GM19043 (cell line): ENCODE measurements around the gene PSAP.

ENCODE experiments used
- ATAC-seq: cut with Tn5 transposase; IDR thresholded peaks from one replicate; pipeline ENCODE4 v1.9.1; 2021; ENCODE audit warnings: low read depth; ENCODE audit not compliant: unreplicated experiment

The PSAP gene

GRCh38 chr10:71812016-71812912, 38.8 kb downstream of the PSAP start:
- no peak for ATAC-seq

- no peak for ATAC-seq
Measured at GRCh38 chr10:71811351-71811750, 39.7 kb downstream of the PSAP start.

DNA sequence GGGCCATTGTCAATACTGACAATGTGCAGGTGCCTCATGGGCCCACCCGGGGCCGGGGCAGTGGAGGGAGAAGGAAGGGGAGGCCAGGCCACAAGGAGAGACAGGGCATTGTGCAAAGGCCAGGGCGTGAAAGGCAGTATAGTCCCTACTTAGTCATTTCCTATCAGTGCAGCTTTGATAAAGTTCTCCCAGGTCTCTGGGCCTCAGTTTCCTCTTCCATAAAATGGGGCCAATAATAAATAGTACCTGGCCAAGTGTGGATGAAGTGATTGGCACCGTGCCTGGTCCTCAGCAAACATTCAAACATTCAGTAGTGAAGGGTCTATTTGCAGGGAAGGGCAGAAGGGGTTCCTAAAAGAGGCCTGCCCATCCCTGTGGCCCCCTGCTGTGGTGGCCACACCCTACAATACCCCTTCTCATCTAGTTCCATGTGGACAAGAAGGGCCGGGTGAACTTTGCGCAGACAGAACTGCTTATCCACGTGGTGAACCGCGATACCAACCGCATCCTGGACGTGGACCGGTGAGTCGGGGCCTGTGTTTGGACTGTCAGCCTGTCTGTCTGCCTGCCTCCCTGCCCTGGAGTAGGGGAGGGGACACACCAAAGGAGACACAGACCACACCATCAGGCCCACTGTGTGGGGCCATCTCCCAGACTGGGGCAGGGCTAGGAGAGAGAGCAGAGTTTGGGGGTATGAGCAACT, 40.9 kb downstream of the PSAP start:
- no peak for ATAC-seq

DNA sequence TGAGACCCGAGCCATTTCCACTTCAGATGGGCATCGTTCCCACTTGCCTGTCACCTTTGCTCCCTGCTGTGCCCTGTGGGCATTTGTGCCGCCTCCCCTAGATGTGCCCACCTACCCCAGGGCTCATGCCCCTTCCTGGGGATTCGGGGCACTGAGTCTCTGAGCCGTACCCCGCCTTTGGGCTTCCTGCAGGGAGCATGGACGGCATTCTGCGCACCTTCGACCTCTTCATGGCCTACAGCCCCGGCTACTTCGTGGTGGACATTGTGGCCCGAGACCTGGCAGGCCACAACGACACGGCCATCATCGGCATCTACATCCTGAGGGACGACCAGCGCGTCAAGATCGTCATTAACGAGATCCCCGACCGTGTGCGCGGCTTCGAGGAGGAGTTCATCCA, 41.4 kb downstream of the PSAP start:
- ATAC-seq: no peak

DNA sequence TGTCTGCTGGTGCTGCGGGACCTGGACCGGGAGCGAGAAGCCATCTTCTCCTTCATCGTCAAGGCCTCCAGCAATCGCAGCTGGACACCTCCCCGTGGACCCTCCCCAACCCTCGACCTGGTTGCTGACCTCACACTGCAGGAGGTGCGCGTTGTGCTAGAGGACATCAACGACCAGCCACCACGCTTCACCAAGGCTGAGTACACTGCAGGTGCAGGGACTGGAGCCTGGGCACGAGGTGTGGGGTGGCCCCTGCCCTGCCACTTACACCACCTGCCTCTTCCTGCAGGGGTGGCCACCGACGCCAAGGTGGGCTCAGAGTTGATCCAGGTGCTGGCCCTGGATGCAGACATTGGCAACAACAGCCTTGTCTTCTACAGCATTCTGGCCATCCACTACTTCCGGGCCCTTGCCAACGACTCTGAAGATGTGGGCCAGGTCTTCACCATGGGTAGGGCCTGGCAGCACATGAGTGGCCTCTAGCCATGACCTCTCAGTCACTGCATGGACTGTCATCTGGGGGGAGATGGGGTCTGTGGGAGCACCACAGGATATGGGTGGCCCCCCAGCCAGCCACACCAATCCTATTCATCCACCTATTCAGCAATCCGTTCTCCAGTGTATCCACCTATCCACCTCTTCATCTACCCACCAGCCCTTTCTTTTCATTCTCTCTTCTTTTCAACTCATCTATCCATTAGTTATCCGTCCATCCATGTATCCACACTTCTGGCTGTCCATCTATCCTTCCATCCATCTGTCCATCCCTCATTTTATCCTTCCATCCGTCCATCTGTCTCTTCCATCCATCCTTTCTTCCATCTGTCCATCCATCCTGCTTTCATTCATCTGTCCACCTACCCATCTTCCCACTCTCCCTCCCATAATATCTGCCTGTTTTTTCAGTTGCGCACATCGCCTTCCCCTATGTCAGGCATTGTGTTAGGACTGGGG, 43.2 kb downstream of the PSAP start:
- ATAC-seq: no peak

- ATAC-seq: no peak
Measured at GRCh38 chr10:71806704-71807556, 44.1 kb downstream of the PSAP start.

GRCh38 chr10:71805776-71806703, 45.0 kb downstream of the PSAP start:
- no peak for ATAC-seq

DNA sequence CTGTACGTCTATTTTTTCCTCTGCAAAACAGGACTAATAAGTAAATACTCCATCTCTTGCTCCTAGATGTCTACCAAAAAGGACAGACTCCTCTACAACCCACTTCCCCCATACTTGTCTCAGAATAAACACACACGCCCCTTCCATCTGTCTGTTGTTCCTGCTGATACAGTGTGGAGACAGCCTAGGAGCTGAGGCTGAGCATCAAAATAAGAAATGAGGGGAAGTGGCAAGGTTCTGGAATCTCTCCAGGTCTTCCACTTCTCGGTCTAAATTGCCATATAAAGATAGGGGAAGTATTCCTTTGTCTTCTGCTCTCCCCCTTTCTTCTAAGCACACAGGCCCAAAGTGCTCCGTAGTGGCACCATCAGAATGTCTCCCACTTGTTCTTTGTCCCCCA, 47.0 kb downstream of the PSAP start:
- ATAC-seq: no peak

DNA sequence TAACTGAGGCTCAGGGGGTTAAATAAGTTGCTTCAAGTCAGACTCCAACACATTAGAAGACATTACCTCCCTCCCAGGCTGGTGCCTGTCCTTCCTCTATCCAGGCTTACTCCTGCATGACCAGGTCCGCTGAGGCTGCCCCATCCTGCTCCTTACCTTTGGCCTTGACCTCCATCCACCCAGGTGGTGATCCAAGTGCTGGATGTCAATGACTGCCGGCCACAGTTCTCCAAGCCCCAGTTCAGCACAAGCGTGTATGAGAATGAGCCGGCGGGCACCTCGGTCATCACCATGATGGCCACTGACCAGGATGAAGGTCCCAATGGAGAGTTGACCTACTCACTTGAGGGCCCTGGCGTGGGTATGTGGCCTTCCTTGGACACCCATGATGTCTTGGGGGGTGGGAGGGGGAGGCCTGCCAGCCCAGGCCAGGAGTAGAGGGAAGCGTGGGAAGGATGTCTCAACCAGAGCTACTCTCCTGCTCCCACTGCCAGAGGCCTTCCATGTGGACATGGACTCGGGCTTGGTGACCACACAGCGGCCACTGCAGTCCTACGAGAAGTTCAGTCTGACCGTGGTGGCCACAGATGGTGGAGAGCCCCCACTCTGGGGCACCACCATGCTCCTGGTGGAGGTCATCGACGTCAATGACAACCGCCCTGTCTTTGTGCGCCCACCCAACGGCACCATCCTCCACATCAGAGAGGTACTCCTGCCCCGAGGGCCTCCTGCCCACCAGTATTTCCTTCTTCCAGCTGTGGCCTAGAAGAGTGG, 48.1 kb downstream of the PSAP start:
- no peak for ATAC-seq

DNA sequence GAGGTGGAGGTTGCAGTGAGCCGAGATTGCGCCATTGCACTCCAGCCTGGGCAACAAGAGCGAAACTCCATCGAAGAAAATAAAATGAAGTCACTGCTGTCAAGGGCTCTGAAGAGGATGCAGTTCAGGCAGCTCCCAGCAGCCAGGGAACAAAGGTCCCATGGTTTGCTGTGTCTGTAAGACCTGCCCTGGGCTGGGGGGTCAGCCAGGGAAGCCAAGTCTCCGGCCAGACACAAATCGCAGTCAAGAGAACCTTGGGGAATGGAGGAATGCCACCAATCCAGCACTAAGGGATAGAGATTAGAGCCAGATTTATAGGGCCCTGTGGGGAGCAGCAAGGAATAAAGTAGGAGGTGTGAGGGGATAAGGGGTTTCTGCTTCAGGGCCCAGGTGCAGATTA, 48.8 kb downstream of the PSAP start:
- ATAC-seq: no peak

DNA sequence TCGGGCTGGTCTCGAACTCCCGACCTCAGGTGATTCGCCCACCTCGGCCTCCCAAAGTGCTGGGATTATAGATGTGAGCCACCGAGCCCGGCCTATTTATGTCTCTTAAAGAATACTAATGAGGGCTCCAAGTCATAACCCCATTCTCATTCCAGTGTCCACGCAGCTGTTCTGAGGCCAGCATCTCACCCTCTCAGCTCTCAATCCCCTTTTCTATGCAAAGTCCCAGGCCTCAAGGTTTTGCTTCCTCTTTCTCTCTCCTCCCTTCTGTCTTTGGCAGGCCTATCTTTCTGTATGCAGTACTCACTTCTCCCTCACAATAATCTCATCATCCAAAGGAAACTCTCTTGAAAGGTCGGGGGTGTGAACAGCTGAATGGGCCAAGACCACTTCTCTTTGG, 49.7 kb downstream of the PSAP start:
- peak; percentile 78 for ATAC-seq

DNA sequence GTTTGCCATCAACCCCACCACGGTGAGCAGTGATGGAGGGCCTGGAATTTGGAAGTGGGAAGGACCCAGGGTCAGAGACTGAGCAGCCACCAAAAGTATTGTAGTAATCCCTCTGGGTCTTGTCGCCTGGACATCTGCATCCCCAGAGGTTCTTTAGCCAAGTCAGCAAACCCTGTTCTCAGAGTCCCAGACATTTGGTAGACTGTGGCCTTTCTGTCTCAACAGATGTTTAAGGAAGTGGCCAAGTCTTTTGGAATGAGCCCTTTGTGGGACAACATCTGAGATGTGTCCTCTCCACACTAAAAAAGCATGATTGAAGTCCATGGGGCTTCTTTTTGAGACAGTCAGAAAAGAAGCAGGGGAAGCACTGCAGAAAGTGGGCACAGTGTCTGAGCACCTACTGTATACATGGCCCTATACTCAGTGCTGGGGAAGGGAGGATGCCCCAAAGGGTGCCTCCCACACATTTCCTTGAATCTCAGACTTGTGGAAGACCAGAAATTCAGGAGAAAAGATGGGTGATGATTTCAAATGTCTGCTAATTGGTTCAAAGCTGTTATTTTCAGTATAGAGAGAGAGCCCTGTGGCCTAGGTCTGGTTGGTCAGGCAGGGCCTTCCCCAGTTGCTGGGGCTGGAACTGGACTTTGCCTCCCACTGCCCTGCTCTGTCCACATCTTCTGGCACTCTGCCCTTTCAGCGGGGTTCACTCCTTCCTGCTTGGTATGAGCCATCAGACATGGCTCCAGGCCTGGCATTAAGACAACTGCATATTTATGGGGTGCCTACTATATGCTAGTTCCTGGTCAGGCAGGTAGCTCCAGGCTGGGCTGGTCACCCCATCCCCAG, 51.2 kb downstream of the PSAP start:
- ATAC-seq: no peak

DNA sequence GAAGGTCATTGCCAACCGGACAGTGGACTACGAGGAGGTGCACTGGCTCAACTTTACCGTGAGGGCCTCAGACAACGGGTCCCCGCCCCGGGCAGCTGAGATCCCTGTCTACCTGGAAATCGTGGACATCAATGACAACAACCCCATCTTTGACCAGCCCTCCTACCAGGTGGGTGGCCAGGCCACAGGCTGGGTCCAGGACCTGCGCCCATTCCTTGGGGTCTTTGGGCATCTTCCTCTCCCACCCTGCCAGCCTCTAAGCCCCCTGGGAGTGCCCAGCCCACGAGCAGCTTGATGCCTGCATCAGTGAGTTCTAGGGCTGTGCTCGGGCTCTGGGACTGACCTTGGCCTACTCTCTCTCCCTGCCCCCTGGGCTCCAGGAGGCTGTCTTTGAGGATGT, 51.9 kb downstream of the PSAP start:
- ATAC-seq: no peak

- ATAC-seq: no peak
Measured at GRCh38 chr10:71798308-71798624, 52.8 kb downstream of the PSAP start.

GRCh38 chr10:71797533-71798307, 53.3 kb downstream of the PSAP start:
- ATAC-seq: no peak

DNA sequence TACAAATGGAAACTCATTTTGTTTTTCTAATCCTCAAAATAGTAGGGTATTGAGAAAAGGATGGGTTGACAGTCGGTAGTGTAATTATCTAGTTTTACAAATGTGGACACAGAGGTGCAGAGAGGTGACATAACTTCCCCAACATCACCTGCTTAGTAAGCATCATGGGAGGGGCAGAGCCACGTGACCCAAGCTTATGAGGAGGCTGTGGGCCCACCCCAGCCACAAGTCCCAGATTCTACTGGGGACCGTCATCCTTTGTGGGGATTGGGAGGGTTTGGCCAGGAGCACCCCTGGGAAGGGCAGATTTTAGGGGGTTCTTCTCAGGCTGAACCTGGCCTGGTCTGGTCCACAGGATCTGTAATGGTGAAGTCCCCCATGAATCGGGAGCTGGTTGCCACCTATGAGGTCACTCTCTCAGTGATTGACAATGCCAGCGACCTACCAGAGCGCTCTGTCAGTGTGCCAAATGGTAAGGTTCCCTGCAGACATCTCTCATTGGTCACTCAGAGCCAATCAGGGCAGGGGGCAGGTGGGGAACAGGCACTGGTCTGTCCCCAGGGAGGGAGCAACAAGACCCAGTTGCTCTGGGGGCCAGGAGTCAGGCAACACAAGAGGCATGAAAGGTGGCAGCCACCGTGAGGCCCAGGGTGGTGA, 54.2 kb downstream of the PSAP start:
- no peak for ATAC-seq
